HG03575 (cell line): Measurements from ENCODE around the gene GRWD1.
A peak's percentile ranks its signal among the peaks of the same experiment; 100 is the strongest.

Experiments used
- ATAC-seq: cut with Tn5 transposase; IDR thresholded peaks from one replicate; pipeline ENCODE4 v1.9.1; 2021; ENCODE audit not compliant: unreplicated experiment, insufficient number of reproducible peaks, low FRiP score; ENCODE audit errors: extremely low read depth

The GRWD1 gene

DNA sequence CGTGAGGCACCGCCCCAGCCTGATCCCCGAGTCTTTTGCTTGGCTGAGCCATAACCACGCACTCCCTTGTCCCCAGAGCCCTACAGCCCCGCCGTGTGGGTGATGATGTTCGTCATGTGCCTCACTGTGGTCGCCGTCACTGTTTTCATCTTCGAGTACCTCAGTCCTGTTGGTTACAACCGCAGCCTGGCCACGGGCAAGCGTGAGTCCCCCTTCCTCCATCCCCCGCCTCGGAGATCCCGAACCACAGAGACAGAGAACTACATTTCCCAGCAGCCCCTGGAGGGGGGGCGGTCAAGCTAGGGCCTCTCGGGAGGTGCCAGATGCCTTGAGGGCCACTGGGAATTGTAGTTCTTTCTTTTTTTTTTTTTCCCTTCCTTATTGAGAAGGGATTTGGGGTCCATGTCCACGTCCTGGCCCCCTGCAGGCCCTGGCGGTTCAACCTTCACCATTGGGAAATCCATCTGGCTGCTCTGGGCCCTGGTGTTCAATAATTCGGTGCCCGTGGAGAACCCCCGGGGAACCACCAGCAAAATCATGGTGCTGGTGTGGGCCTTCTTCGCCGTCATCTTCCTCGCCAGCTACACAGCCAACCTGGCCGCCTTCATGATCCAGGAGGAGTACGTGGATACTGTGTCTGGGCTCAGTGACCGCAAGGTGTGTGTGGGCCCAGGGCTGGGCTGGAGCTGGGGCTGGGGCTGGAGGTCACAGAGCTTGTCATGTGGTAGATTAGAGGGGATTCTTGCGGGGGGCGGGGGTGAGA, 26.4 kb upstream of the GRWD1 start:
- no peak for ATAC-seq

DNA sequence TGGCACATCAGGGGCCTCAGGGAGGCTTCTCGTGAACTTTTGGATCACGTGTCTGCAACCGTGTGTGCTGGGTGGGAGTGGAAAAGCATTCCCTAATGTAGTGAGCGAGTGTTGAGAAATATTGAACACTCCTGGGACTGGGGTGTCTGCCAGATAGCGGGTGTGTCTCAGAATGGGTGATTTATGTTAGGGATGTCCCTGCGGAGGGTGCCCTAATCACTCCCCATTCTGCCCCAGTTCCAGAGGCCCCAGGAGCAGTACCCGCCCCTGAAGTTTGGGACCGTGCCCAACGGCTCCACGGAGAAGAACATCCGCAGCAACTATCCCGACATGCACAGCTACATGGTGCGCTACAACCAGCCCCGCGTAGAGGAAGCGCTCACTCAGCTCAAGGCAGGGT, 24.2 kb upstream of the GRWD1 start:
- ATAC-seq: no peak

DNA sequence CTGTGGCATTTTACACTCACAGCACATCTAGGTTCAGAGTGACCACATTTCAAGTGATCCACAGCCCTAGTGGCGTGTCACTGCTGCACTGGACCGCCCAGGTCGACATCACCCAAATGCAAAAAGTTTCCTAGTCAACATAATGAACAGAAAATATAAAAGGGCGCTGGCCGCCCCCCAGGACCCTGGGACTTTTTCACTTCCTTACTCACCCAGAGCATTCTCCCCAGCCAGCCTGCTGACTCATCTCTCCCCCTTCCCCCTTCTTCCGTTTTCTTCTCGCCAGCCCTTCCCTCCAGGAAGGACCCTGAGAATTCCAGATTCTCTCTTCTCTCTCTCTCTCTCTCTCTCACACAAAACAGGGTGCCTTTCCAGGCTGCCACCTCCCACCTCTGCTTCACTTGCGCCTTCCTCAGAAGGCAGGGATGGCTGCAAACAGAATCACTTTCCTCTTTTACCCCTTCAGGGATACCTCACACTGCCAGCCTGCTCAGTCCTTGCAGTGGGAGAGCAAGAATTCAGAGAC, 21.0 kb upstream of the GRWD1 start:
- ATAC-seq: no peak

DNA sequence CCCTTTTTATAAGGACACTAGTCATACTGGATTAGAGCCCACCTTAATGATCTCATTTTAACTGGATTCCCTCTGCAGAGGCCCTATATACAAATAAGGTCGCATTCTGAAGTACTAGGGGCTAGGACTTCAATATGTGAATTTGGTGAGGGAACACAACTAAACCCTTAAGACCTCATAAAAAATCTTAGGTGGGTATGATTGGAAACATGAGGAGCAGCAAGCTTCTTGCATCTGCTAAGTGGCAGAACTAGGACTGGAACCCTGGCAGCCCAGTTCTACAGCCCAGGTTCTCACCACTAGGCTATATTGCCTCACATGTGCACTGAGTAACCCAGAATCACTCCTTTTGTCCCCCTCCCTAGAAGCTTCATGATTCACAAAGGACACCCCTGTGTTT, 17.1 kb upstream of the GRWD1 start:
- no peak for ATAC-seq

DNA sequence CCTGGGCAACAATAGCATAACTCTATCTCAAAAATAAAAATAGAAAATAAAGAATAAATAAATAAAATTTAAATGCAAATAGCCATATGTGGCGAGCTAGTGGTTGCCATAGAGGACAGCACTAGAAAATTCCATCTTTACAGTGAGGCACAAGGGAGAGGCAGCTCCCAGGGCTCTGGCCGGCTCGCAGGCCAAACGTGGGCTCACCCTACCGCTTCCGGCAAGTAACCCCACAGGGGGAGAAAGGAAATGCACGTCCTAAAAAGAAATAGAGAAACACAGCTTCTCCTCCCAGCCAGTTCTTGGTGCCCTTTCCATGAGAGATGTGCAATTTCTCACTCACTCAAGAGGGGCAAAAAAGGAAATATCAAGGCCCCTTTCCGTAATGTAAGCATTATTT, 12.4 kb upstream of the GRWD1 start:
- ATAC-seq: no peak

DNA sequence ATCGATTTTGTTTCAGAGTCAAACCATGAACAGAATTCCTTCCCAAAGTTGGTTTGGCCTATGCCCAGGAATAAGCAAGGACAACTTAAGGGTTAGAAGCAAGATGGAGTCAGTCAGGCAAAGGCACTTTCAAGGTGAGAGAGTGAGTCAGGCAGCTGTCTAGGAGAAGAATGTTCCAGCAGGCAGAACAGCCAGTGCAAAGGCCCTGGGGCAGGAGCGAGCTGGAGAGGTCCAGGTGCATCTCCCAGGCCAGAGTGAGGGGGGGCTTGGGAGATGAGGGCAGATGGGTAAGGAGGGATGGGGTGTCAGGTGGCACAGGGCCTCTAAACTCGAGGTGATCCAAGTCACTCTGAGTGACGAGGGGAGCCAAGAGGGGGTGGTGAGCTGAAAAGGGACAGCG, 9.2 kb upstream of the GRWD1 start:
- no peak for ATAC-seq

DNA sequence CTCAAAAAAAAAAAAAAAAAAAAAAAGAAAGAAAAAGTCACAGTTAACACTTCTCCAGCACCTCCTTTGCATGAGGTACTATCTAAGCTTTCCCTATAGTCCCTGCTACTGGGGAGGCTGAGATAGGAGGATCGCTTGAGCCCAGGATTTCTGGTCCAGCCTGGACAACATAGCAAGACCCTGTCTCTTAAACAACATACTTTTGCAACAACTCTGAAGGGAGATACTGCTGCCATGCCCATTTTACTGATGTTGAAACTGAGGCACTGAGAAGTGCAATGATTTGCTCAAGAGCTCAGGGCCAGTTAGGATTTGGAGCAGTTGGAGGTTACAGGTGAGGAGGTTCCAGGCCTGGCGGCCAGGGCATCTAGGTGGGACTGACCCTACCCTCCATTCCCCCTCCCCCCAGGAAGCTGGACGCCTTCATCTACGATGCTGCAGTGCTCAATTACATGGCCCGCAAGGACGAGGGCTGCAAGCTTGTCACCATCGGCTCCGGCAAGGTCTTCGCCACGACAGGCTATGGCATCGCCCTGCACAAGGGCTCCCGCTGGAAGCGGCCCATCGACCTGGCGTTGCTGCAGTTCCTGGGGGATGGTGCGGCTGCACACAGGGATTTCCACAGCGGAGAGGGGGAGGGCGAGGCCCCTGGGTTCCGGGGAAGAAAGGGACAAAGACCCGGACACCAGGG, 4.3 kb upstream of the GRWD1 start:
- no peak for ATAC-seq

DNA sequence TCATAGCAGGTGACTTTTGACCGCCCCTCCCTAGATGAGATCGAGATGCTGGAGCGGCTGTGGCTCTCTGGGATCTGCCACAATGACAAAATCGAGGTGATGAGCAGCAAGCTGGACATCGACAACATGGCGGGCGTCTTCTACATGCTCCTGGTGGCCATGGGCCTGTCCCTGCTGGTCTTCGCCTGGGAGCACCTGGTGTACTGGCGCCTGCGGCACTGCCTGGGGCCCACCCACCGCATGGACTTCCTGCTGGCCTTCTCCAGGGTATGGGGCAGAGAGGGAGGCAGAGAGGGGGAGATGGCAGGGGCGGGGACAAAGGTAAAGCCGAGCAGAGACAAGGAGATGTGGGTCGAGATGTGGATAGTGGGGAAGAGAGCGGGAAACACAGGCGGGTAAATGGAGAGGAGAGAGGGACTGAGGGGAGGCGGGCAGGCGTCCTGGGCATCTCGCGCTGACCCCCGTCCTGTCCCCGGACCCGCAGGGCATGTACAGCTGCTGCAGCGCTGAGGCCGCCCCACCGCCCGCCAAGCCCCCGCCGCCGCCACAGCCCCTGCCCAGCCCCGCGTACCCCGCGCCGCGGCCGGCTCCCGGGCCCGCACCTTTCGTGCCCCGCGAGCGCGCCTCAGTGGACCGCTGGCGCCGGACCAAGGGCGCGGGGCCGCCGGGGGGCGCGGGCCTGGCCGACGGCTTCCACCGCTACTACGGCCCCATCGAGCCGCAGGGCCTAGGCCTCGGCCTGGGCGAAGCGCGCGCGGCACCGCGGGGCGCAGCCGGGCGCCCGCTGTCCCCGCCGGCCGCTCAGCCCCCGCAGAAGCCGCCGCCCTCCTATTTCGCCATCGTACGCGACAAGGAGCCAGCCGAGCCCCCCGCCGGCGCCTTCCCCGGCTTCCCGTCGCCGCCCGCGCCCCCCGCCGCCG, 3.4 kb upstream of the GRWD1 start:
- no peak for ATAC-seq

DNA sequence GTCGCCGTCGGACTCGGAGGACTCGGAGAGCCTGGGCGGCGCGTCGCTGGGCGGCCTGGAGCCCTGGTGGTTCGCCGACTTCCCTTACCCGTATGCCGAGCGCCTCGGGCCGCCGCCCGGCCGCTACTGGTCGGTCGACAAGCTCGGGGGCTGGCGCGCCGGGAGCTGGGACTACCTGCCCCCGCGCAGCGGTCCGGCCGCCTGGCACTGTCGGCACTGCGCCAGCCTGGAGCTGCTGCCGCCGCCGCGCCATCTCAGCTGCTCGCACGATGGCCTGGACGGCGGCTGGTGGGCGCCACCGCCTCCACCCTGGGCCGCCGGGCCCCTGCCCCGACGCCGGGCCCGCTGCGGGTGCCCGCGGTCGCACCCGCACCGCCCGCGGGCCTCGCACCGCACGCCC, 2.5 kb upstream of the GRWD1 start:
- no peak for ATAC-seq

DNA sequence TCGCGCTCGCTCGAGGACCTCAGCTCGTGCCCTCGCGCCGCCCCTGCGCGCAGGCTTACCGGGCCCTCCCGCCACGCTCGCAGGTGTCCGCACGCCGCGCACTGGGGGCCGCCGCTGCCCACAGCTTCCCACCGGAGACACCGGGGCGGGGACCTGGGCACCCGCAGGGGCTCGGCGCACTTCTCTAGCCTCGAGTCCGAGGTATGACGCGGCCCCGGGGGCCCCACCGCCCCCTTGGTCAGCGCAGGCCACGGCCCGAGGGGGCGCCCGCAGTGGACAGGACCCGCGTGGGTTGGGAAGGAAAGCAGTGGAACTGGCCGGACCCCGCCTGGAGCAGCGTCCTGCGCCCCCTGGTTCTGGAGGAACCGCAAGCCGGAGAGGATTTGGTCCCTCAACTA, 2.1 kb upstream of the GRWD1 start:
- no peak for ATAC-seq

DNA sequence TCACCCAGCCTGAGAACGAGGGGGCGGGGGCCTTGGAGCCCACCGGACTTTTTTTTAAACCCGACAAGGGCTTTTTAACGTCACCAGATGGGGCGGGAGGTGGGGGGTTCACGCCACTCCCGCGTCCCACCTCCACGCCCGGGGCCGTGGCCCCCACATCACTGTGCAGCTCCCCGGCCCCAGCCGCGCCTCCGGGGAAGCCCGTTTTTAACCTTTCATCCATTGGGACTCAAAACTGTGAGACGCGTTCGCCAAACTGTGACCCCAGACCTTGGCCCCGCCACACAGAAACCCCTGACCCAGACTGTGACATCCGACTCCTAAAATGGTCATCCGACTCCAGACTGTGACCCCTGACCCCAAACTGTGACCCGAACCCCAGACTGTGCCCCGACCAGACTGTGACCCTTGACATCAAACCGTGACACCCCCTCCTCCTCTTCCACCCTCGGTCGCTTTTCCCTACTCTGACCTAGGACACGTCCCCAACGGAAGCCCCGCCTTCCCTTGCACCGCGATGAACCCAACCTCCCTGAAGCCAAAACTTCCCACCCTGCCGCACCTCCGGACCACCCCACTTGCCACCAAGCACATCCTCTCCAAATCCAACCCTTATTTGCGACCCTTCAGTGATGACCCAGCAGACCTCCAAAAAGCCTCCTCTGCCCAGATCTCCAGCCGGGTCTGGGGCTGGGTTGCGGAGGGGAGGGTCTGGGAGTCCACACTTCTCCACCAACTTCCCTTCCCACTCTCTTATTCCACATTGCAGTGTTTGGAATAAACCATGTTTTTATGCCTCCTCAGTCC, 1.5 kb upstream of the GRWD1 start:
- ATAC-seq: no peak

DNA sequence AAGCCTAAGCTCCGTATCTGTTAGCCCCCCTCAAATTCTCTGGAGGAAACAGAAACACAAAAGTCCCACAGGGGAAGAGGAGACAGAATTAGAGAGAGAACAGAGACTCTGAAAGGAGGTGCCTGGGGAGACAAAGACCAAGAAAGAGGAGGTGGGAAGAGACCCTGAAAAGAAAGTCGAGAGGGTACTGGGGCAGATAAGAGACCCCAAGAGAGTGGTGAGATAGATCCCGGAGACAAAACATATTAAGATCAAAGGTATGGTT, 915 bp upstream of the GRWD1 start:
- no peak for ATAC-seq

DNA sequence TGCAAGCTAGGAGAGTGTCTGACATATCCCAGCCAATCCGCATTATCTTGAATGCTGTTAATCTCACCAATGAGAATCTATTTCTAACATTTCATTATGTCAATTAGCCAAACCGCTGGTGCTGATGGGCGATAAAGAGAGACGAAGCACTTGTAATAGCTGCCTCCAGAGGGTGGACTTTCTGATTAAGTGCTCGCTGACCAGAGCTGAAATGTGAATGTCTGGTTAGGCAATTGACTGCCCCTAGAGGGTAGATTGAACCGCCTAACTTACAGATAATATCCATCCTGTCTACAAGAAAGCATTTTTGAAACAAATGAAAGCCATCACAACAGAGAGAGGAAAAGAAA, 552 bp upstream of the GRWD1 start:
- peak; percentile 9 for ATAC-seq

DNA sequence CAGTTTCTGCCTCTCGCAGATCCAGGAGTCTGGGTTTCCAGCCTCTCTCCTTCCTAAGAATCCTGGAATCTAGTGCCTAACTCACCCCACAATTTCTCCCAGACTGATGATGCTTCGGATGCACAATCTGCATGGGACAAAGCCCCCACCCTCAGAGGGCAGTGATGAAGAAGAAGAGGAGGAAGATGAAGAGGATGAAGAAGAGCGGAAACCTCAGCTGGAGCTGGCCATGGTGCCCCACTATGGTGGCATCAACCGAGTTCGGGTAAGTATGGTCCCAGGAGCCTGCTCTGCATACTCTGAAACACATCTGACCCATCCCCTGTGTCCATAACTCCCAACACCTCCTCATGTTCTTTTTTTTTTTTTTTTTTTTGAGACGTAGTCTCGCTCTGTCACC, 796 bp downstream of the GRWD1 start:
- ATAC-seq: no peak

DNA sequence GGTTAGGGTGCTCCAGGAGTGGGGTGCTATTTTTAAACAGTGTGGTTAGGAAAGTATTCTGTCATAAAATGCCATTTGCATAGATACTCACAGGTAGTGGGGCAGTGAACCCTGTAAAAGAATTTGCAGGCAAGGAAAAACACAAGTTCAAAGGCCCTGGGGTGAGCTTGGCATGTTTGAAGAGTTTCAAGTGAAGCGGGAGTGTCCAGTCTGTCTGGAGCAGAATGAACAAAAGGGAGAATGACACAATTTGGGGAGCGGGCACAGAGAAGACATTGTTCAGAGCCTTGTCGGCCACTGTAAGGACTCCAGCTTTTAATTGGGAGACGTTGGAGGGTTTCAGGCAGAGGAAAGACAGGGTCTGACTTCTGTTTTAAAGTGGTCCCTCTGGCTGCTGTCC, 2.8 kb downstream of the GRWD1 start:
- ATAC-seq: no peak

DNA sequence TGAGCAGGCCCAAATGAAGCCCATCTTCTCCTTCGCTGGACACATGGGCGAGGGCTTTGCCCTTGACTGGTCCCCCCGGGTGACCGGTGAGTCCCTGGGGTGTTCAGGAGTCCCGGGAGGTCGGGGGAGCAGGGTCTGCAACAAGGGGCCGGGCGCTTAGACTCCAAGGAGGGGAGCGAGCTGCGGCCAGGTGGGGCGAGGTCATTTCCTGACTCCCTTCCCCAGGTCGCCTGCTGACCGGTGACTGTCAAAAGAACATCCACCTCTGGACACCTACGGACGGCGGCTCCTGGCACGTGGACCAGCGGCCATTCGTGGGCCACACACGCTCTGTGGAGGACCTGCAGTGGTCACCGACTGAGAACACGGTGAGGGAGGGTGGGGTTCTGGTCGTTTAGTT, 4.7 kb downstream of the GRWD1 start:
- no peak for ATAC-seq

DNA sequence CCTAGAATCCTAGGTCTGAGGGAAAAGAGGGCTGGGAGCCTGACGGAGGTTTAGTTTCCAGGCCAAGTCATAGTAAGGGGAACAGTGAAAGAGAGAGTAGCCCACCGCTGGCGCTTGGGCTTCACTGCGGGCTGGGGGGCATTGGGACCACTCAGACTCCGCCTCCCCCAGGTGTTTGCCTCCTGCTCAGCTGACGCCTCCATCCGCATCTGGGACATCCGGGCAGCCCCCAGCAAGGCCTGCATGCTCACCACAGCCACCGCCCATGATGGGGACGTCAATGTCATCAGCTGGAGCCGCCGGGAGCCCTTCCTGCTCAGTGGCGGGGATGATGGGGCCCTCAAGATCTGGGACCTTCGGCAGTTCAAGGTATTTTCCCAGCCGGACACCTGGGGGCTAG, 5.1 kb downstream of the GRWD1 start:
- no peak for ATAC-seq

DNA sequence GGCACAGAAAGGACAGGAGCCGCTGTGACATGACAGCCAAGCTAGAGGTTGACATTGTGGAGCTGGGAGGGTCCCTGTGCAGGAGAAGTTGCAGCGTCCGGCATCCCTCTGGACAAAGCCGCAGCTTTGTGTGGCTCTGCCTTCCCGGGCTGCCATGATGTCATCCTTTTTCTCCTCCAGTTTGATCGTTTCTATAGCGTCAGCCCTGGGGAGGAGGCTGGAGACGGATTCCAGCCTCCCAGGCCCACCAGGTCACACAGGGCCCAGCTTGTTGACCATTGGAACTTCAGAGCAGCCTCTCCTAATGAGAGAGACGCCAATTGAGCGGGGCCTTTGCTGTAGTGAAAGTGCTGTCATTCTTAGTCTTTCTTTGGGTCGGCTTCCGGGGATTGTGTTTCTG, 5.8 kb downstream of the GRWD1 start:
- no peak for ATAC-seq
